Measurements from ENCODE around the gene NOB1.

The NOB1 gene

GRCh38 chr16:69767459-69768229 is 12.9 kb upstream of the NOB1 start:
- DNase-seq (no peak), ATAC-seq (ENCODE audit: insufficient read depth, low read depth) (no peak)
- Histone ChIP-seq H2AFZ (ENCODE audit: low read depth, low read length) (no peak overlapping the region), H3K36me3 (ENCODE audit: insufficient read depth, low read length) (no peaks in the 10 kb centered on the region), H4K20me1 (ENCODE audit: insufficient read depth, low read length) (no peaks in the 10 kb centered on the region), H3K27me3 (ENCODE audit: insufficient read depth, low read length, poor library complexity) (no peaks in the 10 kb centered on the region), H3K9ac (ENCODE audit: low read depth, low read length) (no peak overlapping the region), H3K4me2 (ENCODE audit: insufficient read depth, low read length) (no peak overlapping the region), H3K27ac (ENCODE audit: low read length) (no peak overlapping the region), H3K4me1 (ENCODE audit: insufficient read depth, low read length) (peaks cover 13% of the 10 kb centered on the region), H3K79me2 (ENCODE audit: insufficient read depth, low read length) (peaks cover 11% of the 10 kb centered on the region; the same call in 1 of the 2 replicates), H3K4me3 (ENCODE audit: low read depth in 1 of 2, low read length in 2 of 2) (no peak overlapping the region), H3K9me3 (ENCODE audit: insufficient read depth, low read length, severe bottlenecking) (no peaks in the 10 kb centered on the region)
- TF ChIP-seq EZH2 (IDR thresholded peaks at IDR 0.05; ENCODE audit: borderline replicate concordance, low read depth, low read length, severe bottlenecking) = no peak
- TF ChIP-seq, protein P1, sequence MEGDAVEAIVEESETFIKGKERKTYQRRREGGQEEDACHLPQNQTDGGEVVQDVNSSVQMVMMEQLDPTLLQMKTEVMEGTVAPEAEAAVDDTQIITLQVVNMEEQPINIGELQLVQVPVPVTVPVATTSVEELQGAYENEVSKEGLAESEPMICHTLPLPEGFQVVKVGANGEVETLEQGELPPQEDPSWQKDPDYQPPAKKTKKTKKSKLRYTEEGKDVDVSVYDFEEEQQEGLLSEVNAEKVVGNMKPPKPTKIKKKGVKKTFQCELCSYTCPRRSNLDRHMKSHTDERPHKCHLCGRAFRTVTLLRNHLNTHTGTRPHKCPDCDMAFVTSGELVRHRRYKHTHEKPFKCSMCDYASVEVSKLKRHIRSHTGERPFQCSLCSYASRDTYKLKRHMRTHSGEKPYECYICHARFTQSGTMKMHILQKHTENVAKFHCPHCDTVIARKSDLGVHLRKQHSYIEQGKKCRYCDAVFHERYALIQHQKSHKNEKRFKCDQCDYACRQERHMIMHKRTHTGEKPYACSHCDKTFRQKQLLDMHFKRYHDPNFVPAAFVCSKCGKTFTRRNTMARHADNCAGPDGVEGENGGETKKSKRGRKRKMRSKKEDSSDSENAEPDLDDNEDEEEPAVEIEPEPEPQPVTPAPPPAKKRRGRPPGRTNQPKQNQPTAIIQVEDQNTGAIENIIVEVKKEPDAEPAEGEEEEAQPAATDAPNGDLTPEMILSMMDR (IDR thresholded peaks at IDR 0.05; ENCODE audit: borderline replicate concordance, extremely low read depth, low read length, poor library complexity, severe bottlenecking) = no peak

GRCh38 chr16:69763599-69763942 is 8.8 kb upstream of the NOB1 start:
- Histone ChIP-seq H3K4me3 (ENCODE audit: low read depth in 1 of 2, low read length in 2 of 2) (no peak overlapping the region), H3K36me3 (ENCODE audit: insufficient read depth, low read length) (no peaks in the 10 kb centered on the region), H3K9ac (ENCODE audit: low read depth, low read length) (no peak overlapping the region), H3K4me2 (ENCODE audit: insufficient read depth, low read length) (peak overlapping the region; percentile 79; the same call in 1 of the 2 replicates), H3K9me3 (ENCODE audit: insufficient read depth, low read length, severe bottlenecking) (no peaks in the 10 kb centered on the region), H3K79me2 (ENCODE audit: insufficient read depth, low read length) (peaks cover 8% of the 10 kb centered on the region; the same call in 1 of the 2 replicates), H3K4me1 (ENCODE audit: insufficient read depth, low read length) (peaks cover 24% of the 10 kb centered on the region), H2AFZ (ENCODE audit: low read depth, low read length) (no peak overlapping the region), H3K27ac (ENCODE audit: low read length) (no peak overlapping the region), H4K20me1 (ENCODE audit: insufficient read depth, low read length) (no peaks in the 10 kb centered on the region), H3K27me3 (ENCODE audit: insufficient read depth, low read length, poor library complexity) (no peaks in the 10 kb centered on the region)
- TF ChIP-seq EZH2 (IDR thresholded peaks at IDR 0.05; ENCODE audit: borderline replicate concordance, low read depth, low read length, severe bottlenecking) = no peak
- TF ChIP-seq, protein P1 (IDR thresholded peaks at IDR 0.05; ENCODE audit: borderline replicate concordance, extremely low read depth, low read length, poor library complexity, severe bottlenecking) = no peak
- no peak for DNase-seq
- ATAC-seq (ENCODE audit: insufficient read depth, low read depth) = no peak

GRCh38 chr16:69762814-69763598 is 8.3 kb upstream of the NOB1 start:
- Histone ChIP-seq H3K27ac (ENCODE audit: low read length) (peak overlapping the region; percentile 84), H3K4me3 (ENCODE audit: low read depth in 1 of 2, low read length in 2 of 2) (peak overlapping the region; percentile 51 to 84; a peak in 3 of 4 replicates), H3K9ac (ENCODE audit: low read depth, low read length) (peak overlapping the region; percentile 75), H2AFZ (ENCODE audit: low read depth, low read length) (peak overlapping the region; percentile 90), H3K27me3 (ENCODE audit: insufficient read depth, low read length, poor library complexity) (no peaks in the 10 kb centered on the region), H3K36me3 (ENCODE audit: insufficient read depth, low read length) (no peaks in the 10 kb centered on the region), H3K4me1 (ENCODE audit: insufficient read depth, low read length) (peaks cover 24% of the 10 kb centered on the region), H3K4me2 (ENCODE audit: insufficient read depth, low read length) (peak overlapping the region; percentile 79), H4K20me1 (ENCODE audit: insufficient read depth, low read length) (no peaks in the 10 kb centered on the region), H3K9me3 (ENCODE audit: insufficient read depth, low read length, severe bottlenecking) (no peaks in the 10 kb centered on the region), H3K79me2 (ENCODE audit: insufficient read depth, low read length) (peaks cover 8% of the 10 kb centered on the region; the same call in 1 of the 2 replicates)
- DNase-seq (no peak), ATAC-seq (ENCODE audit: insufficient read depth, low read depth) (no peak; the same call in 2 of the 3 replicates)
- no peak for TF ChIP-seq EZH2 (IDR thresholded peaks at IDR 0.05; ENCODE audit: borderline replicate concordance, low read depth, low read length, severe bottlenecking)
- TF ChIP-seq, protein P1 (IDR thresholded peaks at IDR 0.05; ENCODE audit: borderline replicate concordance, extremely low read depth, low read length, poor library complexity, severe bottlenecking) = no peak
